Activated T-cell treated with anti-CD3 and anti-CD28 coated beads, Interleukin-2, amount 50 U/mL, for 24 hours (primary cell): Measurements from ENCODE around the gene HEPN1.

Source experiments
- DNase-seq: peaks from one replicate; pipeline ENCODE4 v3.0.0-alpha.2; 2020
- H3K27ac Mint-ChIP-seq: 2 replicates; pipeline ENCODE4 v1.8.0; 2020; ENCODE audit warnings: mild to moderate bottlenecking, mixed read lengths
- H3K27me3 Mint-ChIP-seq: 2 replicates; pipeline ENCODE4 v1.8.0; 2020; ENCODE audit warnings: mixed read lengths
- H3K36me3 Mint-ChIP-seq: 2 replicates; pipeline ENCODE4 v1.8.0; 2020; ENCODE audit warnings: low read depth, mixed read lengths
- H3K4me1 Mint-ChIP-seq: 2 replicates; pipeline ENCODE4 v1.8.0; 2020; ENCODE audit warnings: low read depth, mixed read lengths
- H3K4me3 Mint-ChIP-seq: 2 replicates; pipeline ENCODE4 v1.8.0; 2020; ENCODE audit warnings: mild to moderate bottlenecking, moderate library complexity, mixed read lengths
- H3K9me3 Mint-ChIP-seq: 2 replicates; pipeline ENCODE4 v1.8.0; 2020; ENCODE audit warnings: mixed read lengths

The HEPN1 gene

GRCh38 chr11:124937336-124937935 lies 18.4 kb downstream of the HEPN1 start:
- H3K36me3 Mint-ChIP-seq, result no peaks in the 10 kb centered on the region
- peaks cover 3% of the 10 kb centered on the region for H3K27me3 Mint-ChIP-seq
- no peak for DNase-seq
- no peak overlapping the region for H3K4me3 Mint-ChIP-seq
- no peaks in the 10 kb centered on the region for H3K9me3 Mint-ChIP-seq
- H3K27ac Mint-ChIP-seq, result no peak overlapping the region
- H3K4me1 Mint-ChIP-seq, result no peaks in the 10 kb centered on the region

- Mint-ChIP-seq H3K27ac (no peak overlapping the region), H3K4me3 (no peak overlapping the region), H3K36me3 (no peaks in the 10 kb centered on the region), H3K4me1 (peaks cover 7% of the 10 kb centered on the region), H3K9me3 (no peaks in the 10 kb centered on the region), H3K27me3 (peaks cover 3% of the 10 kb centered on the region)
- DNase-seq, result no peak
Measured at GRCh38 chr11:124938206-124938765, 19.2 kb downstream of the HEPN1 start.

GRCh38 chr11:124938970-124939369 lies 19.9 kb downstream of the HEPN1 start:
- H3K36me3 Mint-ChIP-seq, result no peaks in the 10 kb centered on the region
- no peak overlapping the region for H3K4me3 Mint-ChIP-seq
- peaks cover 3% of the 10 kb centered on the region for H3K27me3 Mint-ChIP-seq
- no peak for DNase-seq
- H3K9me3 Mint-ChIP-seq, result no peaks in the 10 kb centered on the region
- H3K4me1 Mint-ChIP-seq, result peaks cover 13% of the 10 kb centered on the region
- no peak overlapping the region for H3K27ac Mint-ChIP-seq

GRCh38 chr11:124941703-124942102 lies 22.7 kb downstream of the HEPN1 start:
- no peaks in the 10 kb centered on the region for H3K36me3 Mint-ChIP-seq
- no peak for DNase-seq
- H3K27me3 Mint-ChIP-seq, result no peaks in the 10 kb centered on the region
- no peak overlapping the region for H3K4me3 Mint-ChIP-seq
- no peaks in the 10 kb centered on the region for H3K9me3 Mint-ChIP-seq
- peaks cover 16% of the 10 kb centered on the region for H3K4me1 Mint-ChIP-seq
- no peak overlapping the region for H3K27ac Mint-ChIP-seq

- no peak for DNase-seq
- no peaks in the 10 kb centered on the region for H3K36me3 Mint-ChIP-seq
- no peak overlapping the region for H3K4me3 Mint-ChIP-seq
- no peaks in the 10 kb centered on the region for H3K27me3 Mint-ChIP-seq
- H3K4me1 Mint-ChIP-seq, result peaks cover 16% of the 10 kb centered on the region
- H3K9me3 Mint-ChIP-seq, result no peaks in the 10 kb centered on the region
- no peak overlapping the region for H3K27ac Mint-ChIP-seq
Measured at GRCh38 chr11:124942466-124943253, 23.6 kb downstream of the HEPN1 start.

GRCh38 chr11:124943254-124943616 lies 24.2 kb downstream of the HEPN1 start:
- Mint-ChIP-seq H3K27ac (no peak overlapping the region), H3K27me3 (no peaks in the 10 kb centered on the region), H3K36me3 (no peaks in the 10 kb centered on the region), H3K4me1 (peaks cover 16% of the 10 kb centered on the region), H3K9me3 (peaks cover under 1% of the 10 kb centered on the region), H3K4me3 (no peak overlapping the region)
- DNase-seq, result no peak

GRCh38 chr11:124943741-124944140 lies 24.7 kb downstream of the HEPN1 start:
- H3K4me3 Mint-ChIP-seq, result no peak overlapping the region
- H3K27me3 Mint-ChIP-seq, result no peaks in the 10 kb centered on the region
- DNase-seq, result no peak
- H3K27ac Mint-ChIP-seq, result no peak overlapping the region
- peaks cover 3% of the 10 kb centered on the region for H3K9me3 Mint-ChIP-seq
- H3K36me3 Mint-ChIP-seq, result no peaks in the 10 kb centered on the region
- H3K4me1 Mint-ChIP-seq, result peaks cover 17% of the 10 kb centered on the region

GRCh38 chr11:124944565-124944964 lies 25.5 kb downstream of the HEPN1 start:
- Mint-ChIP-seq H3K4me3 (no peak overlapping the region), H3K36me3 (peaks cover 4% of the 10 kb centered on the region), H3K27ac (no peak overlapping the region), H3K4me1 (peaks cover 22% of the 10 kb centered on the region), H3K27me3 (no peaks in the 10 kb centered on the region), H3K9me3 (peaks cover 3% of the 10 kb centered on the region)
- no peak for DNase-seq

- H3K9me3 Mint-ChIP-seq, result peaks cover 3% of the 10 kb centered on the region
- no peak for DNase-seq
- peaks cover 4% of the 10 kb centered on the region for H3K36me3 Mint-ChIP-seq
- H3K27me3 Mint-ChIP-seq, result no peaks in the 10 kb centered on the region
- H3K4me1 Mint-ChIP-seq, result peaks cover 26% of the 10 kb centered on the region
- H3K27ac Mint-ChIP-seq, result no peak overlapping the region
- no peak overlapping the region for H3K4me3 Mint-ChIP-seq
Measured at GRCh38 chr11:124945826-124946225, 26.8 kb downstream of the HEPN1 start.

GRCh38 chr11:124946735-124947141 lies 27.7 kb downstream of the HEPN1 start:
- peaks cover 3% of the 10 kb centered on the region for H3K9me3 Mint-ChIP-seq
- DNase-seq, result no peak
- H3K36me3 Mint-ChIP-seq, result peaks cover 4% of the 10 kb centered on the region
- no peak overlapping the region for H3K27ac Mint-ChIP-seq
- H3K27me3 Mint-ChIP-seq, result no peaks in the 10 kb centered on the region
- H3K4me3 Mint-ChIP-seq, result no peak overlapping the region
- H3K4me1 Mint-ChIP-seq, result peaks cover 26% of the 10 kb centered on the region

GRCh38 chr11:124950601-124951330 lies 31.7 kb downstream of the HEPN1 start:
- Mint-ChIP-seq H3K27me3 (no peaks in the 10 kb centered on the region), H3K4me1 (peaks cover 9% of the 10 kb centered on the region), H3K9me3 (peaks cover 3% of the 10 kb centered on the region), H3K27ac (no peak overlapping the region), H3K36me3 (peaks cover 4% of the 10 kb centered on the region), H3K4me3 (no peak overlapping the region)
- no peak for DNase-seq

- peaks cover 4% of the 10 kb centered on the region for H3K36me3 Mint-ChIP-seq
- H3K4me3 Mint-ChIP-seq, result no peak overlapping the region
- peaks cover 3% of the 10 kb centered on the region for H3K9me3 Mint-ChIP-seq
- no peak overlapping the region for H3K27ac Mint-ChIP-seq
- DNase-seq, result no peak
- peaks cover 9% of the 10 kb centered on the region for H3K4me1 Mint-ChIP-seq
- H3K27me3 Mint-ChIP-seq, result no peaks in the 10 kb centered on the region
Measured at GRCh38 chr11:124951341-124951740, 32.3 kb downstream of the HEPN1 start.

GRCh38 chr11:124953753-124954589 lies 34.9 kb downstream of the HEPN1 start, which contains the start of gene CCDC15:
Gene CCDC15 (plus strand): TSS chr11:124954202. CDS start chr11:124954733, 531 bp downstream.
- Mint-ChIP-seq H3K4me1 (peaks cover 8% of the 10 kb centered on the region), H3K36me3 (peaks cover 4% of the 10 kb centered on the region)

GRCh38 chr11:124954590-124954955 lies 35.5 kb downstream of the HEPN1 start:
- no peak for DNase-seq
- H3K27ac Mint-ChIP-seq, result no peak overlapping the region
- H3K36me3 Mint-ChIP-seq, result no peaks in the 10 kb centered on the region
- H3K9me3 Mint-ChIP-seq, result no peaks in the 10 kb centered on the region
- H3K4me3 Mint-ChIP-seq, result no peak overlapping the region
- H3K4me1 Mint-ChIP-seq, result peaks cover 3% of the 10 kb centered on the region
- H3K27me3 Mint-ChIP-seq, result no peaks in the 10 kb centered on the region

More at GRCh38 chr11:124953753-124954589, 34.9 kb downstream of the HEPN1 start, which contains the start of gene CCDC15:
- Mint-ChIP-seq H3K27me3 (no peaks in the 10 kb centered on the region), H3K27ac (no peak within 1 kb of the TSS), H3K9me3 (no peaks in the 10 kb centered on the region), H3K4me3 (no peak within 1 kb of the TSS)
- peak; percentile 95 for DNase-seq
